Keratinocyte (primary cell): ENCODE results near the gene RAB4A. TPM values are rescaled to one million over a fixed set of nuclear protein-coding genes. Genes with fewer than 3 reads are reported as not detected.

Experiments used
- DNase-seq: peaks from one replicate; pipeline ENCODE4 v3.0.0-alpha.2; 2011; ENCODE audit warnings: low read depth, missing footprints, low spot score
- FAIRE-seq: peaks from 2 replicates; lab custom pipeline; 2011; peaks lifted over from hg19 to GRCh38; lab: Jason Lieb, UNC
- H2AFZ ChIP-seq: 2 replicates; pipeline ENCODE4 v1.6.0; 2012; ENCODE audit warnings: low read length, control low read depth, inconsistent platforms; ENCODE audit not compliant: control insufficient read depth
- H3K27ac ChIP-seq: 2 replicates; pipeline ENCODE4 v1.5.1; 2011; ENCODE audit warnings: low read length; ENCODE audit not compliant: control insufficient read depth, insufficient read depth
- H3K27me3 ChIP-seq: 3 replicates; pipeline ENCODE4 v1.6.0; 2011; ENCODE audit warnings: low read length; ENCODE audit not compliant: control insufficient read depth, insufficient read depth; ENCODE audit errors: extremely low read depth
- H3K36me3 ChIP-seq, 2 experiments: 2 replicates in 1 of 2; 3 replicates in 1 of 2; pipeline ENCODE4 v1.5.1; 2011; ENCODE audit warnings: low read length in 2 of 2, mild to moderate bottlenecking in 1 of 2; ENCODE audit not compliant: control insufficient read depth in 2 of 2, insufficient read depth in 2 of 2; ENCODE audit errors: extremely low read depth in 1 of 2
- H3K4me1 ChIP-seq: 3 replicates; pipeline ENCODE4 v1.5.1; 2011; ENCODE audit warnings: low read length; ENCODE audit not compliant: control insufficient read depth, insufficient read depth; ENCODE audit errors: extremely low read depth
- H3K4me2 ChIP-seq: 3 replicates; pipeline ENCODE4 v1.6.0; 2011; ENCODE audit warnings: low read depth, low read length; ENCODE audit not compliant: control insufficient read depth, insufficient read depth; ENCODE audit errors: extremely low read depth
- H3K4me3 ChIP-seq, 3 experiments: fragments of 200-600 bp in 1 of 3; sonication (generic) in 1 of 3; 2 replicates in 2 of 3; 3 replicates in 1 of 3; pipeline ENCODE4 v1.5.1; 2011 to 2016; ENCODE audit warnings: low read length in 3 of 3, mild to moderate bottlenecking in 3 of 3, control low read depth in 2 of 3, inconsistent platforms in 1 of 3, low read depth in 1 of 3, mixed read lengths in 1 of 3, mixed run types in 1 of 3, moderate library complexity in 1 of 3; ENCODE audit not compliant: control insufficient read depth in 2 of 3, insufficient read depth in 2 of 3; ENCODE audit errors: extremely low read depth in 1 of 3
- H3K79me2 ChIP-seq: 2 replicates; pipeline ENCODE4 v1.6.0; 2012; ENCODE audit warnings: low read length; ENCODE audit not compliant: control insufficient read depth, insufficient read depth
- H3K9ac ChIP-seq: 3 replicates; pipeline ENCODE4 v1.6.0; 2011; ENCODE audit warnings: low read length; ENCODE audit not compliant: control insufficient read depth, insufficient read depth; ENCODE audit errors: extremely low read depth
- H3K9me1 ChIP-seq: 3 replicates; pipeline ENCODE4 v1.6.0; 2011; ENCODE audit warnings: low read length; ENCODE audit not compliant: control insufficient read depth, insufficient read depth; ENCODE audit errors: extremely low read depth
- H3K9me3 ChIP-seq: 2 replicates; pipeline ENCODE4 v1.5.1; 2012; ENCODE audit warnings: low read depth, low read length; ENCODE audit not compliant: control insufficient read depth
- H4K20me1 ChIP-seq: 3 replicates; pipeline ENCODE4 v1.6.0; 2011; ENCODE audit warnings: low read length; ENCODE audit not compliant: control insufficient read depth, insufficient read depth; ENCODE audit errors: extremely low read depth
- CTCF ChIP-seq, 3 experiments: IDR thresholded peaks in 1 of 3; conservative IDR thresholded peaks in 1 of 3; optimal IDR thresholded peaks in 1 of 3; 2 replicates in 2 of 3; 3 replicates in 1 of 3; pipeline versions ENCODE3 to v1.5.1; 2011; ENCODE audit warnings: low read length in 3 of 3, mild to moderate bottlenecking in 3 of 3, moderate library complexity in 2 of 3, control low read depth in 1 of 3, inconsistent platforms in 1 of 3; ENCODE audit not compliant: insufficient read depth in 2 of 3; ENCODE audit errors: extremely low read depth in 1 of 3
- EZH2 ChIP-seq: IDR thresholded peaks from one replicate; pipeline ENCODE4 v1.6.1; 2012; ENCODE audit warnings: inconsistent platforms, mild to moderate bottlenecking, low read length, moderate library complexity
- dilution Hi-C: fragments of 300-500 bp; cut with MboI; formaldehyde crosslinking; loops from one replicate; pipeline ENCODE4 v1.7.0; 2020; ENCODE audit warnings: low sequenced_read_pairs; ENCODE audit not compliant: extremely low pct_ligation_motif_present
- polyA plus RNA-seq, 5 experiments: library from polyadenylated mRNA; depleted of rRNA in 3 of 5; stranded (reverse) in 3 of 5; stranded (forward) in 1 of 5; unstranded in 1 of 5; fragments of >200 nt; gene quantifications; 1 replicate in 1 of 5; 2 replicates in 3 of 5; 3 replicates in 1 of 5; pipeline versions ENCODE4 v1.2.1 to v1.2.3, GENCODE V29; 2011 to 2012; ENCODE audit warnings: missing spikeins in 2 of 5, low read depth in 1 of 5, low replicate concordance in 1 of 5

RAB4A gene
- polyA plus RNA-seq, 1 donor (not counting 4 experiments of a cell fraction or from before 2014, with no cell fraction given) = 54.7 TPM

GRCh38 chr1:229281339-229281926, 10.5 kb downstream of the RAB4A start:
- Histone ChIP-seq H4K20me1 (no peaks in the 10 kb centered on the region), H3K79me2 (peaks cover 95% of the 10 kb centered on the region), H3K4me2 (no peak overlapping the region), H3K4me3 (no peak overlapping the region), H3K27ac (no peak overlapping the region), H3K4me1 (peaks cover 22% of the 10 kb centered on the region), H3K27me3 (no peaks in the 10 kb centered on the region), H2AFZ (no peak overlapping the region), H3K9me1 (no peaks in the 10 kb centered on the region), H3K36me3 (peaks cover 0 to 3% of the 10 kb centered on the region in 2 experiments), H3K9me3 (no peaks in the 10 kb centered on the region), H3K9ac (no peak overlapping the region)
- DNase-seq (no peak), FAIRE-seq (no peak)
- TF ChIP-seq CTCF (optimal IDR thresholded peaks at IDR 0.05 in 1 of 3, IDR thresholded peaks at IDR 0.05 in 1 of 3, conservative IDR thresholded peaks at IDR 0.05 in 1 of 3; ENCODE audit: extremely low read depth in 1 of 3, insufficient read depth in 2 of 3, low read length in 3 of 3) (no peak), EZH2 (no peak)
- dilution Hi-C loops = no loop called here

DNA sequence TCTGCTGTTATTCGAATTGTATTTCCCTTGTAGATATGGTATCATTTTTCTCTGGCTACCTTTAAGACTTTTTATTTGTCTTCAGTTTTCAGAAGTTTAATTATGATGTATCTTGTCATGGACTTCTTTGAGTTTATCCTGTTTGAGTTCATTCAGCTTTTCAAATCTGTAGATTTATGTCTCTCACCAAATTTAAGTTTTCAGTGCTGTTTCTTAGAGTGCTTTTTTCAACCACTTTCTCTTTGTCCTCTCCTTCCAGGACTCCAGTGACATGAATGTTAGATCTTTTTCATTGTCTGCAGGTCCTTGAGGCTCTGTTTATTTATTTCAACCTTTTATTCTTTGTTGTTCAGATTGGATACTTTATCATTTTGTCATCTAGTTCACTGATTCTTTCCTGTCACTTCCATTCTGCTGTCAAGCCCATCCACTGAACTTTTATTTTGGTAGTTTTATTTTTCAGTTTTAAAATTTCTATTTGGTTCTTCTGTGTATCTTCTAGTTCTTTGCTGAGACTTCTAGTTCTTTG, 11.4 kb downstream of the RAB4A start:
- H3K9me1 ChIP-seq = no peaks in the 10 kb centered on the region
- H3K27ac ChIP-seq = no peak overlapping the region
- dilution Hi-C loops = no loop called here
- no peak for TF ChIP-seq CTCF (optimal IDR thresholded peaks at IDR 0.05 in 1 of 3, IDR thresholded peaks at IDR 0.05 in 1 of 3, conservative IDR thresholded peaks at IDR 0.05 in 1 of 3; ENCODE audit: extremely low read depth in 1 of 3, insufficient read depth in 2 of 3, low read length in 3 of 3)
- no peak for TF ChIP-seq EZH2
- peaks cover 92% of the 10 kb centered on the region for H3K79me2 ChIP-seq
- no peak for DNase-seq
- FAIRE-seq = no peak
- H3K27me3 ChIP-seq = no peaks in the 10 kb centered on the region
- no peaks in the 10 kb centered on the region for H3K9me3 ChIP-seq
- H3K36me3 ChIP-seq = no peaks in the 10 kb centered on the region
- no peak overlapping the region for H2AFZ ChIP-seq
- H4K20me1 ChIP-seq = no peaks in the 10 kb centered on the region
- H3K4me1 ChIP-seq = peaks cover 31% of the 10 kb centered on the region
- H3K4me3 ChIP-seq = no peak overlapping the region
- H3K9ac ChIP-seq = no peak overlapping the region
- H3K4me2 ChIP-seq = no peak overlapping the region
